ENCODE results near the gene BABAM1.
"Not testable (repeated sequence)": the region's sequence is repeated elsewhere in the genome, so short reads cannot be mapped to it uniquely, and the experiment has no call there.

BABAM1 gene

DNA sequence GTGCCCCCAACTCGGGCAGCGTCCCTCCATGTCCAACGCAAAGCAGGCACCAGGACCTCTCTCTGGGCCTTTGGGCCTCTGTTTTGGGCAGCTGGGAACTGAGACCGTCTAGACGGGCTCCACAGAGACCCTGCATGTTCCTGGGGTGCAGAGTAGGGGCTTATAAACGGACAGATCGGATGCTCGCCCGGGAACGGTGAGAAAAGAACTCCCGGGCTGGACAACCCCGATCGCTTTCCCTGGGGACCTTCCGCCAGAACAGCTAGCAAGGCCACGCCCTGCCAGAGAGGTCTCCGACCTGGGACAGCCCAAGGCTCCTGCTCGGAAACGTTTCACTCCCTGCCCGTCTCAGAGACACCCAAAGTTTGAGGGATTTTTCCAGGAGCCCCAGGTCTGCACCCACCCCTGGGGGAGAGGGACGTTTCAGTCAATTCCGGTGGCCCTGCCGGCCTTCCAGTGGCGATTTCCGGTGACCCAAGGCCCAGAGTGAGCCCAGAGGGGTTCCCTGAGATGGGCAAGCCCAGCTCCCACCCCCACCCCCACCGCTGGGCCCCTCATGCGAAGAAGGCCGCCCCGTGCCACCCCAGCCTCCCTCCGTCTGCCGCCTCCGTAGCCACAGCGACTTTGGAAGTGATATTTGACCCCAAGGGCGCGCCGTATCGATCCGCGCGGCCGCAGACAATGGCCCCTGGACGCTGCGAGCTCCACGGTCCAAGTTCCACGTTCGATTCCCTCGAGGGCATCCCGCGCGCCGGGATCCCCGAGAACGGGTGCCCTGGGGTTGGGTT, 23.2 kb upstream of the BABAM1 start:
- peak; percentile 37 for DNase-seq

- no peak for DNase-seq
These were observed 22.4 kb upstream of the BABAM1 start for GRCh38 chr19:17244618-17245534.

DNA sequence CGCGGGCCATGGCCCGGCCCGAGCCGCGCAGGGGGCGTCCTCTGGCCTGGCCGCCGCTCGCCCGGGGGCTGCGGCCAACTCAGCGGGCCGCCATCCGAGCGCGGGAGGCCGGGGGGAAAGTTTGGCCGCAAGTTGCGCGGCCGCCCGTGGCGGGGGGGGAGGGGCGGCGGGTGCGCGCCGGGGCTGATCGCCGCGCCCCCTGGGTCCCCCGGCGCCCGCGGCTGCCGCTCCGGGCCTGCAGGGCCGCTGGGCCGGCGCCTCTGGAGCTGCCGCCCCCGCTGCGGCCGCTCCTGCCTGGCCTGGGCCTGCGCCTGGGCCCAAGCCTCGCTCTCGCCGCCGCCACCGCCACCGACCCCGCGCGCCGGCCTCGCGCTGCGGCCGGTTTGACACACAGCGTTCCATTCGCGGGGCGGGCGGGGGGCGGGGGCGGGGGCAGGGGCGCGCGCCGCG, 21.7 kb upstream of the BABAM1 start, which contains the start of gene NR2F6:
Gene NR2F6 (minus strand): TSS at position 385 of the 450 bp plus-strand sequence. CDS start 699 bp downstream, outside the sequence.
- DNase-seq: no peak

- no peak for DNase-seq
These were observed 20.4 kb upstream of the BABAM1 start for GRCh38 chr19:17246681-17247425.

- peak; percentile 57 for DNase-seq
These were observed 19.0 kb upstream of the BABAM1 start for GRCh38 chr19:17248011-17248776.

- no peak for DNase-seq
These were observed 17.2 kb upstream of the BABAM1 start for GRCh38 chr19:17249887-17250548.

GRCh38 chr19:17254636-17255035, 12.6 kb upstream of the BABAM1 start:
- no peak for DNase-seq

GRCh38 chr19:17255150-17255621, 12.1 kb upstream of the BABAM1 start:
- DNase-seq: peak; percentile 23

DNA sequence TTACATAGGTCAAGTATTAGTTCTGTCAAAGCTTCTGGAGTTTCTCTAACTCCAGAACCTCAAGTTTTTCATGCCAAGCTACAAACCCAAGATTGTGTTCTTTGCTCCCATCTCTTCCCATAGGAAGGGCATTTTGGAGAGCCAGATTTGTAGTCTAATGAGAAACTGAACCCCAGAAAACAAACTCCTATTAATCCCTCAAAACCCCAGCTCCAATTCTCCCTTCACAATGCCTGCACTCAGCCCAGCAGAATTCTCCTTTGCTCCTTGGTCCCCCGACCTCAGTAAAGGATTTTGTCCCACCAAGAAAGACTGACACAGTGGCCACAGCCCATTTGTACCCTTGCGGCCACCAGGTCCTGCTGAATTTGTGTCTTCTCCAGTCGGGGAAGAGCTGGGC, 11.1 kb upstream of the BABAM1 start:
- no peak for DNase-seq

GRCh38 chr19:17259118-17259780, 8.0 kb upstream of the BABAM1 start:
- DNase-seq: no peak

DNA sequence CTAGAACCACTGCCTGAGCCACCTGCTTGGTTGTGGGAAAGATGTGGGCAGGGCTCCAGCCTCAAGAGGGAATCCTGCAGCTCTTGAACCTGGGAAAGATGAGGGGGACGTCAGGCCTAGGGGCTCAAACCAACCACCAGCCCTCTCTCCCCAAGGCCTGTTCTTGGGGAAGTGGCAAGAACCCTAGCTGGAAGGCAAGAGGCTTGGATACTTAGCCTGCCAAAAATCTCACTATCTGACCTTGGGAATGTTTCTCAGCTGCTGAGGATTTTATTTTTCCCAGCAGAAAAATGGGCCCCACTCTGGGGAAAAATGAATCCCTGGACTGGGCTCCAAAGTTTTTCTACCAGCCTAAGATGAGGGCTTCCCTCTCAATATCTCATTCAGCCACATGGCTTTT, 7.3 kb upstream of the BABAM1 start:
- DNase-seq: no peak

GRCh38 chr19:17260842-17261325, 6.4 kb upstream of the BABAM1 start:
- DNase-seq: peak; percentile 89

DNA sequence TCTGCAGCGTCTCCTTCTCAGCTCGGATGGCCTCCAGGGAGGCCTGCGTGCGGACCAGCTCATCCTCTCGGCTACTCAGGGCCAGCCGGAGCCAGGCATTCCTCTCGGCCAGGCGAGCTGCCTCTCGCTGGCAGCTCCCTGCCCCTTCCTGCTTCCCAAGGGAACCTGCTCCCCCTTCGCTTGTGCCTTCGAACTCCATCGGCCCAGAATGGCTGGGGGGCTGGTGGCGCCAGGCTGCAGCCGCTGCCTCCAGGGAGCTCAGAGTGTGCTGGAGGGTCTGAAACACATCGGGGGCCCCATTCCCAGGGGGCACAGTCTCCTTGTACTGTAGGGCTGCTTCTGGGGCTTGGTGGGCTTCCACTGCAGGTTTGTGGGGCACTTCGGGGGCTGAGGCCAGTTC, 4.7 kb upstream of the BABAM1 start:
- DNase-seq: no peak

DNA sequence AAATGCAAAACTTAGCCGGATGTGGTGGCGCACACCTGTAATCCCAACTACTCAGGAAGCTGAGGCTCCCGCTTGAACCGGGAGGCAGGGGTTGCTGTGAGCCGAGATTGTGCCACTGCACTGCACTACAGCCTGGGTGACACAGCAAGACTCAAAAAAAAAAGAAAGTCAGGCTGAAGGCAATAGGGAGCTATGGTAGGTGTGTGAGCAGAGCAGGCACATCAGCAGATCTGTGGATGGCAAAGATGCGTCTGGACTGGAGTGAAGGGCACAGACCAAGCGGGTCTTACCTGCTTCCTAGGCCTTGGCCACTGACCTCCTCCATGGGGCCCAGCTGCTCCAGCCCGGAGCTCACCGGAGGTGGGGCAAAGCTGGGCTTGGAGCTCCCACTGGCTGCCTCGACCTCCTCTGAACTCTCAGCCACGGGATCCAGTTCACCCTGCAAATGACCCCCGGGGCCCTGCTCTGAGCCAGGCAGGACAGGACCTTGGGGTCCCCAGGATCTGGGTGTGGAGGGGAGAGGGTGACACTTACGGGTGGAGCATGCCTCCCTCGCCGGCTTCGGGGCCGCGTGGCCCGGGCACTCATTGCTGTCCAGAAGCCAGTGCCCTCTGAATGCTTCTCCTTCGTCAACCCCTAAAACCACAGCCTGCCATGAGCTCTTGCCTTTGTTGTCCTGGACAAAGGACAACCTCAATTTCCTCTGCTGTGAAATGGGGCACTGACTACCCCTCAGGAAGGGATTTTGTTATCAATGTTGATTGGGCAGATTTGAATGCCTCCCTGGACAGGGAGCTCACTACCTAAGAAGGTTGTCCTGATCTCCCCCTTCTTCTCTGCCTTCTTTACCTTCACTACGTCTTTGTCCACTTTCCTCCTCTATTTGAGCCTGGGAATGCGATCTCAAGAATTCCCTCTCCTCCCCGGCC, 3.3 kb upstream of the BABAM1 start:
- DNase-seq: no peak

GRCh38 chr19:17264641-17264979, 2.6 kb upstream of the BABAM1 start, which contains the start of gene USHBP1:
USHBP1 (minus strand) TSS chr19:17264745; CDS start chr19:17264299, 446 bp downstream.
- no peak for DNase-seq

- no peak for DNase-seq
These were observed 1.2 kb upstream of the BABAM1 start for GRCh38 chr19:17266026-17266425.

- no peak for DNase-seq
These were observed 661 bp upstream of the BABAM1 start for GRCh38 chr19:17266589-17266974.

GRCh38 chr19:17268754-17269153, 1.5 kb downstream of the BABAM1 start:
- DNase-seq: no peak

GRCh38 chr19:17274892-17275291, 7.6 kb downstream of the BABAM1 start:
- DNase-seq: not testable (repeated sequence)
